SJSA1 (cell line): ENCODE measurements around the gene PCDHB10. TPM values are rescaled to one million over a fixed set of nuclear protein-coding genes. Genes with fewer than 3 reads are reported as not detected.
"Not testable (repeated sequence)": the region's sequence is repeated elsewhere in the genome, so short reads cannot be mapped to it uniquely, and the experiment has no call there.

Source experiments
- DNase-seq, 2 experiments: peaks; one replicate each; pipeline ENCODE4 v3.0.0-alpha.2; 2015 to 2020; ENCODE audit warnings: low spot score in 2 of 2, low read depth in 1 of 2
- H3K27ac ChIP-seq: fragments of 250-450 bp; sonication (Bioruptor Pico); 2 replicates; pipeline ENCODE4 v1.5.1; 2020; ENCODE audit warnings: mild to moderate bottlenecking, moderate library complexity
- H3K27me3 ChIP-seq: fragments of 250-450 bp; sonication (Bioruptor Pico); replicated peaks from 2 replicates; pipeline ENCODE4 v1.5.1; 2020; ENCODE audit warnings: mild to moderate bottlenecking, moderate library complexity
- H3K36me3 ChIP-seq: fragments of 250-450 bp; sonication (Bioruptor Pico); 2 replicates; pipeline ENCODE4 v1.5.1; 2020; ENCODE audit warnings: mild to moderate bottlenecking
- H3K4me1 ChIP-seq: fragments of 250-450 bp; sonication (Bioruptor Pico); replicated peaks from 2 replicates; pipeline ENCODE4 v1.6.1; 2021; ENCODE audit warnings: mild to moderate bottlenecking
- H3K4me3 ChIP-seq: fragments of 250-450 bp; sonication (Bioruptor Pico); 2 replicates; pipeline ENCODE4 v1.5.1; 2020; ENCODE audit warnings: mild to moderate bottlenecking
- H3K9me3 ChIP-seq: fragments of 250-450 bp; sonication (Bioruptor Pico); replicated peaks from 2 replicates; pipeline ENCODE4 v1.5.1; 2020; ENCODE audit warnings: mild to moderate bottlenecking
- total RNA-seq: library from RNA; depleted of rRNA; stranded (reverse); fragments of >200 nt; shearing (Covaris generic); gene quantifications from 2 replicates; pipeline ENCODE4 v1.2.3, GENCODE V29; 2014

The PCDHB10 gene
- total RNA-seq, 1 experiment from 2014 or later: 3.3 TPM

GRCh38 chr5:141177577-141178191, 14.5 kb upstream of the PCDHB10 start, which contains the start of gene PCDHB8:
Gene PCDHB8, plus strand, starts transcription at chr5:141177790. Its CDS starts 245 bp downstream, at chr5:141178035.
- not testable (repeated sequence) for H3K27ac ChIP-seq, H3K4me1 ChIP-seq, H3K36me3 ChIP-seq, H3K4me3 ChIP-seq, H3K27me3 ChIP-seq, H3K9me3 ChIP-seq
- peak in 1 of 2 experiments; percentile 25 for DNase-seq

GRCh38 chr5:141179371-141179770, 12.8 kb upstream of the PCDHB10 start:
- not testable (repeated sequence) for DNase-seq, H3K27me3 ChIP-seq, H3K36me3 ChIP-seq, H3K4me1 ChIP-seq, H3K27ac ChIP-seq, H3K4me3 ChIP-seq
- peaks cover 12% of the 10 kb centered on the region for H3K9me3 ChIP-seq

- H3K27ac ChIP-seq, H3K27me3 ChIP-seq, DNase-seq, H3K4me3 ChIP-seq, H3K36me3 ChIP-seq, H3K4me1 ChIP-seq: not testable (repeated sequence)
- H3K9me3 ChIP-seq: peaks cover 16% of the 10 kb centered on the region
These were observed 12.3 kb upstream of the PCDHB10 start for GRCh38 chr5:141179876-141180275.

- Histone ChIP-seq H3K9me3 (peaks cover 17% of the 10 kb centered on the region), H3K27me3 (no peaks in the 10 kb centered on the region), H3K27ac (no peak overlapping the region), H3K4me3 (no peak overlapping the region), H3K36me3 (peaks cover 10% of the 10 kb centered on the region), H3K4me1 (no peaks in the 10 kb centered on the region)
- no peak for DNase-seq
These were observed 11.8 kb upstream of the PCDHB10 start for GRCh38 chr5:141180313-141180712.

GRCh38 chr5:141182248-141182647, 9.9 kb upstream of the PCDHB10 start, which contains the start of gene PCDHB16:
Gene PCDHB16, plus strand, starts transcription at chr5:141182387. Its CDS starts 173 bp downstream, at chr5:141182560.
- peaks cover 26% of the 10 kb centered on the region for H3K9me3 ChIP-seq
- no peaks in the 10 kb centered on the region for H3K4me1 ChIP-seq
- peak within 1 kb of the TSS; percentile 71 for H3K27ac ChIP-seq
- peak; percentile 71 to 77 for DNase-seq
- H3K4me3 ChIP-seq: peak within 1 kb of the TSS; percentile 50
- no peaks in the 10 kb centered on the region for H3K27me3 ChIP-seq
- peaks cover 16% of the 10 kb centered on the region for H3K36me3 ChIP-seq

- peaks cover 26% of the 10 kb centered on the region for H3K9me3 ChIP-seq
- H3K36me3 ChIP-seq: peaks cover 19% of the 10 kb centered on the region
- not testable (repeated sequence) for H3K27me3 ChIP-seq, H3K27ac ChIP-seq, DNase-seq, H3K4me3 ChIP-seq, H3K4me1 ChIP-seq
These were observed 7.9 kb upstream of the PCDHB10 start for GRCh38 chr5:141184117-141184855.

GRCh38 chr5:141186897-141187512, 5.1 kb upstream of the PCDHB10 start, which contains the start of gene PCDHB9:
Gene PCDHB9, plus strand, starts transcription at chr5:141187161. Its CDS starts 158 bp downstream, at chr5:141187319.
- no peaks in the 10 kb centered on the region for H3K27me3 ChIP-seq
- peaks cover 26% of the 10 kb centered on the region for H3K9me3 ChIP-seq
- peaks cover 19% of the 10 kb centered on the region for H3K36me3 ChIP-seq
- H3K27ac ChIP-seq: no peak within 1 kb of the TSS
- H3K4me3 ChIP-seq: no peak within 1 kb of the TSS
- no peaks in the 10 kb centered on the region for H3K4me1 ChIP-seq
- DNase-seq: no peak

DNA sequence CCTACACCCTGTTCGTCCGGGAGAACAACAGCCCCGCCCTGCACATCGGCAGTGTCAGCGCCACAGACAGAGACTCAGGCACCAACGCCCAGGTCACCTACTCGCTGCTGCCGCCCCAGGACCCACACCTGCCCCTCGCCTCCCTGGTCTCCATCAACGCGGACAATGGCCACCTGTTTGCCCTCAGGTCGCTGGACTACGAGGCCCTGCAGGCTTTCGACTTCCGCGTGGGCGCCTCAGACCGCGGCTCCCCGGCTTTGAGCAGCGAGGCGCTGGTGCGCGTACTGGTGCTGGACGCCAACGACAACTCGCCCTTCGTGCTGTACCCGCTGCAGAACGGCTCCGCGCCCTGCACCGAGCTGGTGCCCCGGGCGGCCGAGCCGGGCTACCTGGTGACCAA, 3.5 kb upstream of the PCDHB10 start:
- not testable (repeated sequence) for H3K4me1 ChIP-seq, H3K27ac ChIP-seq, H3K27me3 ChIP-seq, H3K4me3 ChIP-seq
- peak in 1 of 2 experiments; percentile 38 for DNase-seq
- peaks cover 17% of the 10 kb centered on the region for H3K9me3 ChIP-seq
- H3K36me3 ChIP-seq: peaks cover 15% of the 10 kb centered on the region

DNA sequence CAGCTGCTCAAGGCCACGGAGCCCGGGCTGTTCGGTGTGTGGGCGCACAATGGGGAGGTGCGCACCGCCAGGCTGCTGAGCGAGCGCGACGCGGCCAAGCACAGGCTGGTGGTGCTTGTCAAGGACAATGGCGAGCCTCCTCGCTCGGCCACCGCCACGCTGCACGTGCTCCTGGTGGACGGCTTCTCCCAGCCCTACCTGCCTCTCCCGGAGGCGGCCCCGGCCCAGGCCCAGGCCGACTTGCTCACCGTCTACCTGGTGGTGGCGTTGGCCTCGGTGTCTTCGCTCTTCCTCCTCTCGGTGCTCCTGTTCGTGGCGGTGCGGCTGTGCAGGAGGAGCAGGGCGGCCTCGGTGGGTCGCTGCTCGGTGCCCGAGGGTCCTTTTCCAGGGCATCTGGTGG, 3.0 kb upstream of the PCDHB10 start:
- not testable (repeated sequence) for H3K27ac ChIP-seq, H3K4me1 ChIP-seq, H3K27me3 ChIP-seq, H3K4me3 ChIP-seq
- DNase-seq: peak in 1 of 2 experiments; percentile 17
- Histone ChIP-seq H3K9me3 (peaks cover 17% of the 10 kb centered on the region), H3K36me3 (peaks cover 14% of the 10 kb centered on the region)

DNA sequence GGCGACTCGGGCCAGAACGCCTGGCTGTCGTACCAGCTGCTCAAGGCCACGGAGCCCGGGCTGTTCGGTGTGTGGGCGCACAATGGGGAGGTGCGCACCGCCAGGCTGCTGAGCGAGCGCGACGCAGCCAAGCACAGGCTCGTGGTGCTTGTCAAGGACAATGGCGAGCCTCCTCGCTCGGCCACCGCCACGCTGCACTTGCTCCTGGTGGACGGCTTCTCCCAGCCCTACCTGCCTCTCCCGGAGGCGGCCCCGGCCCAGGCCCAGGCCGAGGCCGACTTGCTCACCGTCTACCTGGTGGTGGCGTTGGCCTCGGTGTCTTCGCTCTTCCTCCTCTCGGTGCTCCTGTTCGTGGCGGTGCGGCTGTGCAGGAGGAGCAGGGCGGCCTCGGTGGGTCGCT, 2.2 kb downstream of the PCDHB10 start:
- not testable (repeated sequence) for H3K27me3 ChIP-seq, DNase-seq, H3K4me3 ChIP-seq, H3K36me3 ChIP-seq, H3K4me1 ChIP-seq, H3K27ac ChIP-seq
- peaks cover 13% of the 10 kb centered on the region for H3K9me3 ChIP-seq

GRCh38 chr5:141196363-141196762, 4.2 kb downstream of the PCDHB10 start:
- H3K4me1 ChIP-seq: no peaks in the 10 kb centered on the region
- no peak overlapping the region for H3K4me3 ChIP-seq
- H3K27ac ChIP-seq: no peak overlapping the region
- no peak for DNase-seq
- peaks cover 16% of the 10 kb centered on the region for H3K9me3 ChIP-seq
- H3K27me3 ChIP-seq: no peaks in the 10 kb centered on the region
- H3K36me3 ChIP-seq: no peaks in the 10 kb centered on the region

- H3K36me3 ChIP-seq: no peaks in the 10 kb centered on the region
- H3K4me3 ChIP-seq: no peak within 1 kb of the TSS
- no peak within 1 kb of the TSS for H3K27ac ChIP-seq
- no peaks in the 10 kb centered on the region for H3K27me3 ChIP-seq
- no peak for DNase-seq
- H3K9me3 ChIP-seq: peaks cover 13% of the 10 kb centered on the region; the same call in 1 of the 2 replicates
- H3K4me1 ChIP-seq: no peaks in the 10 kb centered on the region
These were observed 7.4 kb downstream of the PCDHB10 start, which contains the start of gene PCDHB11 for GRCh38 chr5:141199359-141200235. Gene PCDHB11, plus strand, starts transcription at chr5:141199627. Its CDS starts 148 bp downstream, at chr5:141199775.

- H3K36me3 ChIP-seq, H3K4me1 ChIP-seq, H3K27ac ChIP-seq, H3K4me3 ChIP-seq, H3K27me3 ChIP-seq, DNase-seq: not testable (repeated sequence)
- H3K9me3 ChIP-seq: peaks cover 13% of the 10 kb centered on the region; the same call in 1 of the 2 replicates
These were observed 9.0 kb downstream of the PCDHB10 start for GRCh38 chr5:141201126-141201525.
